BE2C (cell line): ENCODE data around the gene MYOZ3.

Experiments
- DNase-seq: peaks from one replicate; pipeline ENCODE4 v3.0.0-alpha.2; 2020
- H3K27me3 ChIP-seq: fragments of 250-450 bp; sonication (Bioruptor Pico); 2 replicates; pipeline ENCODE4 v1.5.1; 2020; ENCODE audit warnings: mild to moderate bottlenecking
- H3K36me3 ChIP-seq: fragments of 250-450 bp; sonication (Bioruptor Pico); 2 replicates; pipeline ENCODE4 v1.5.1; 2020; ENCODE audit warnings: mild to moderate bottlenecking
- H3K4me1 ChIP-seq: fragments of 250-450 bp; sonication (Bioruptor Pico); 2 replicates; pipeline ENCODE4 v1.5.1; 2020
- H3K4me3 ChIP-seq: 2 replicates; pipeline ENCODE4 v1.5.1; 2011; ENCODE audit warnings: low read depth, low read length
- H3K9me3 ChIP-seq: fragments of 250-450 bp; sonication (Bioruptor Pico); 2 replicates; pipeline ENCODE4 v1.5.1; 2020
- TF ChIP-seq, protein P1 (sequence below): IDR thresholded peaks from 2 replicates; pipeline ENCODE4 v1.5.1; 2012; ENCODE audit warnings: mild to moderate bottlenecking, low read depth, low read length

MYOZ3 gene

DNA sequence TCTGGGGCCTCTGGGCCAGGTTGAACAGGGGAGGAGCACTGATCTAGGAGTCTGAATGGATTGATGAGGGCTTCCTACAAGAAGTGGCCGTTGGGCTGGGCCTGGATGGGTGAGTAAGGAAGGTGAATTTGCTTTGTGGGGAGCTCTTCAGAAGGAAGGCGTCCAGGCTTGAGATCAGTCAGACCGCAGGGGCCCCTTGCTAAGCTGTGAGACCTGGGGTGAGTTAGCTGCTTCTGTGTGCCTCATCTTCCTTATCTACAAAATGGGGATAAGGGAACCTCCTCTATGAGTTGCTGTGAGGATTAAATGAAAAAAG is 21.7 kb upstream of the MYOZ3 start:
- Histone ChIP-seq H3K27me3 (no peaks in the 10 kb centered on the region), H3K9me3 (no peaks in the 10 kb centered on the region), H3K4me3 (no peak overlapping the region), H3K4me1 (peaks cover 70% of the 10 kb centered on the region), H3K36me3 (no peaks in the 10 kb centered on the region)
- TF ChIP-seq, protein P1, sequence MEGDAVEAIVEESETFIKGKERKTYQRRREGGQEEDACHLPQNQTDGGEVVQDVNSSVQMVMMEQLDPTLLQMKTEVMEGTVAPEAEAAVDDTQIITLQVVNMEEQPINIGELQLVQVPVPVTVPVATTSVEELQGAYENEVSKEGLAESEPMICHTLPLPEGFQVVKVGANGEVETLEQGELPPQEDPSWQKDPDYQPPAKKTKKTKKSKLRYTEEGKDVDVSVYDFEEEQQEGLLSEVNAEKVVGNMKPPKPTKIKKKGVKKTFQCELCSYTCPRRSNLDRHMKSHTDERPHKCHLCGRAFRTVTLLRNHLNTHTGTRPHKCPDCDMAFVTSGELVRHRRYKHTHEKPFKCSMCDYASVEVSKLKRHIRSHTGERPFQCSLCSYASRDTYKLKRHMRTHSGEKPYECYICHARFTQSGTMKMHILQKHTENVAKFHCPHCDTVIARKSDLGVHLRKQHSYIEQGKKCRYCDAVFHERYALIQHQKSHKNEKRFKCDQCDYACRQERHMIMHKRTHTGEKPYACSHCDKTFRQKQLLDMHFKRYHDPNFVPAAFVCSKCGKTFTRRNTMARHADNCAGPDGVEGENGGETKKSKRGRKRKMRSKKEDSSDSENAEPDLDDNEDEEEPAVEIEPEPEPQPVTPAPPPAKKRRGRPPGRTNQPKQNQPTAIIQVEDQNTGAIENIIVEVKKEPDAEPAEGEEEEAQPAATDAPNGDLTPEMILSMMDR = no peak
- no peak for DNase-seq

DNA sequence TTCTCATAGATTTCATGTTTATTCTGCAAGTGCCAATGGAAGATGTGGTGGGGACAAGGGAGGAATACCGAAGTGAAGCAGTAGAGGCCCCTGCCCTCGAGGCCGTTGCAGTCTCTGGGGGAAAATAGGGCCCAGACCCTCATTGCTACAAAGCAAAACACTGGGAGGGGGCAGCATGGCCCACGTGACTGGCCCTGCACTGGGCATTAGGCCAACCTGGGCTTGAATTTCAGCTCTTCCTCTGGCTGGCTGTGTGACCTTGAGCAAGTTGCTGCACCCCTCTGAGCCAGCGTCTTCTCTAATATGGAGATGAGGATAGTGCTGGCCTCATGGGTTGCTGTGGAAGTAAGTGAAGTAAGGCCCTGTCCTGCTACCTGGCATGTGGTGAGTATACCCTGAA is 21.3 kb upstream of the MYOZ3 start:
- DNase-seq = no peak
- TF ChIP-seq, protein P1 = no peak
- Histone ChIP-seq H3K4me3 (no peak overlapping the region), H3K4me1 (peaks cover 74% of the 10 kb centered on the region), H3K36me3 (no peaks in the 10 kb centered on the region), H3K27me3 (no peaks in the 10 kb centered on the region), H3K9me3 (no peaks in the 10 kb centered on the region)

DNA sequence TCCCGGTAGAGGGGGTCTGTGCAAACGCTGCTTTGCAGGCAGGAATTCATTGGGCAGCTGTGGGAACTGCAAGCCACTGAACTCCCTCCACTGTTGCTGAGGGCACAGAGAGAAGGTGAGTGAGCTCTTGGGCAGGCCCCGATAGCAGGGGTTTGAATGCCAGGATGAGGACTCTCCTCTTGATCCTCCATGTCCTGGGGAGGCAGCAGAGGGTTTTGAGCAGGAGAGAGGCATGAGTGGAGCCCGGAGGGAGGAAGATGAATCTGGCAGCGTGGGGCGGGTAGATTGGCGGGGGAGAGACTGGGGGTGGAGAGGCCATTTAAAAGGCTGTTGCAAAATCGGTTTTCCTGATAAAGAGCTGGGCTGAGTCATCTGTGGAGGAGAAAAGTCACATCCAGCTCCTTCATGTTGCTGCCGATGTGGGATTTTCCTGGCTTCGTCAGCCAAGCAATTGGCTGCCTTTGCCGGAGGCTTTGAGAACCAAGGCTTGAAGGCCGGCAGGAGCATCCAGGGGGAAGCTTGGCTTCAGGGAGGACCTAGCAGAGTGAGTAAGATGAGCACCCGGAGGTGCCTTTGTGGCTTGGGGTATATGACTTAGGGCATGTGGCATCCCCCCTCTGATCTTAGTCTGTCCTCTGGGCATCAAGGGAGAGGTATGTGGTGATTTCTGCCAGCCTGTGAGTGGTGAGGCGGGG is 20.6 kb upstream of the MYOZ3 start, which contains the start of gene SYNPO:
Gene SYNPO, plus strand, starts transcription at position 350 of the 695 bp plus-strand sequence. CDS start 7,616 bp downstream, outside the sequence.
- no peaks in the 10 kb centered on the region for H3K27me3 ChIP-seq
- H3K4me1 ChIP-seq = peaks cover 81% of the 10 kb centered on the region
- no peaks in the 10 kb centered on the region for H3K9me3 ChIP-seq
- TF ChIP-seq, protein P1 = no peak; the same call in 1 of the 2 replicates
- DNase-seq = peak; percentile 63
- H3K4me3 ChIP-seq = peak within 1 kb of the TSS; percentile 55
- H3K36me3 ChIP-seq = no peaks in the 10 kb centered on the region

DNA sequence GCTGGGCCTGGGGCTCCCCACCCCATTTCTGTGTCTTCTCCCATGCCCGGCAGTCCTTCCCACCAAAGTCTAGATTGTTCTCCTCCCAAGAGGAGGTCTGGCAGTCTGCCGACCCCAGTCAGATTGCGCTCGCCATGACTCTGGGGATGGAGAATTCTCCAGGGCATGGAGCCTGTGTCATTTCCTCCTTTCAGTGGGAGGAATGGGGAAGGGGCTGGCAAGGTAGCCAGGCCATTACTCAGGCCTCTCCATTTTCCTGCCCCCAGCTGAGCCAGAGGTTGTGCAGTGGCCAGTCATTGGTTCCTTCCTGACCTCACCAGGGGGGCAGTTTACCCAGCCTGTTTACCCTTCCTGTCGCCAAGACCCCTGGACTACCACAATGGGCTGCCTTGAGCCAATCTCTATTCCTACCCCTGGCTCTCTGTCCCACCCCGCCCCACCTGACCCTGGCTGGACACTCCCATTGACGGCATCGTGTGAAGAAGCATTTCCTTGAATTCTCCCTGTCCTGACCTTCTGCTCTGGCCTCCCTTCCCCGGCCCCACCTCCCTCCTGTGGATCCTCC is 20.0 kb upstream of the MYOZ3 start:
- TF ChIP-seq, protein P1 = no peak
- H3K9me3 ChIP-seq = no peaks in the 10 kb centered on the region
- H3K4me1 ChIP-seq = peaks cover 79% of the 10 kb centered on the region
- peak overlapping the region; percentile 55 for H3K4me3 ChIP-seq
- no peaks in the 10 kb centered on the region for H3K36me3 ChIP-seq
- H3K27me3 ChIP-seq = no peaks in the 10 kb centered on the region
- peak; percentile 46 for DNase-seq

DNA sequence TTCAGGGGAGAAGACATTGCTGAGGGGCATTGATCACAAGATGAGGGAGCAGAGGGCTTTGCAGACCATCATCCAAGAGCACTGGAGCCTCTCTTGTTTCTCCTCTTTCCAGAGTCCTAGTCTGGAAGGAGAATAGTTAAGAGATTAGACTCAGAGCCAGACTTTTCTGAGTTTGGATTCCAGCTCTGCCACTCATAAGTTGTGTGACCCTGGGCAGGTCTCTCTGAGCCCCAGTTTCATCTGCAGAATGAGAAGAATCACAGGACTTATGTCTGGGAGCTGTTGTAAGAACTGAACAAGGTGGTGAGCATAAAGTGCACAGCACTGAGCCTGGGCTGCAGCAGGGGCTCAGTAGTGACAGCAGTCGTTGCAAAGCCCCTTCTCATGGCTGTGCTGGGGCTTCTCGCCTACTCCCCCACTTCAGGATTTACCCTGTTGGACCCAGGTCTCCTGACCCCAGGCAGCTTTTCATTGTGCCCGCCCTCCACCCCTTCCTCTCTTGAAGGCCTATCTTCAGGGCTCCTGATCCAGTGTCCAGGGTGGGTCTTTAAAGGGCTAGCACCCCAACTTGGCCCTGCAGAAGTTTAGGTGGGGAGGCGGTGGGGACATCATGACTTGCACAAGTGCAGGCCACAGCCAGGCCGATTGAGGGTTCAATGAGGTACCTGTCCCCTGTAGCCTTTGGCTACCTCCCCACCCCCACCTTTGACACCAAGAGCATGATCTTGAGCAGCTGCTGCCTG is 19.1 kb upstream of the MYOZ3 start:
- peaks cover 73% of the 10 kb centered on the region for H3K4me1 ChIP-seq
- H3K9me3 ChIP-seq = no peaks in the 10 kb centered on the region
- H3K27me3 ChIP-seq = no peaks in the 10 kb centered on the region
- TF ChIP-seq, protein P1 = no peak
- peak overlapping the region; percentile 55; the same call in 1 of the 2 replicates for H3K4me3 ChIP-seq
- DNase-seq = no peak
- H3K36me3 ChIP-seq = no peaks in the 10 kb centered on the region

DNA sequence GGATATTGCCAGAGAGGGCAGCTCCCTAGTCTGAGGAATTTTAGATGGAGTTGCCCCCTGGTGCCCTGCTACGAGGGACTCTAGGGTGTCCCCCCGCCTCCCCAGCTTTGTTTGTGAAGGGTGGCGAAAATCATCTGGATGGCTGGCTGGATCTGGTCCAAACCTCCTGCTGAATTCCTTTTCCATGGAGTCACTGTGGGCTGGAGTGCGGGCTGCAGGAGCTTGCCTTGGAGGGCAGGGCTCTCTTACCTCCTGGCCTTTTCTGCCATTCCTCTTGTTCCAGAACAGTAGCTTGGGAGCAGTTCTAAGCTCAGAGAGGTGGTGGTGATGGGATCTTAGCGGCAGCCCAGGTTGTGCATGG is 18.5 kb upstream of the MYOZ3 start:
- H3K4me1 ChIP-seq = peaks cover 67% of the 10 kb centered on the region
- peak; percentile 50 for DNase-seq
- no peaks in the 10 kb centered on the region for H3K9me3 ChIP-seq
- H3K27me3 ChIP-seq = no peaks in the 10 kb centered on the region
- H3K36me3 ChIP-seq = no peaks in the 10 kb centered on the region
- TF ChIP-seq, protein P1 = no peak
- no peak overlapping the region for H3K4me3 ChIP-seq
